GM21619 (cell line): Measurements from ENCODE around the gene IL17C.
A peak's percentile ranks its signal among the peaks of the same experiment; 100 is the strongest.

Source experiments
- ATAC-seq: cut with Tn5 transposase; IDR thresholded peaks from one replicate; pipeline ENCODE4 v1.9.1; 2021; ENCODE audit not compliant: unreplicated experiment

Gene IL17C

DNA sequence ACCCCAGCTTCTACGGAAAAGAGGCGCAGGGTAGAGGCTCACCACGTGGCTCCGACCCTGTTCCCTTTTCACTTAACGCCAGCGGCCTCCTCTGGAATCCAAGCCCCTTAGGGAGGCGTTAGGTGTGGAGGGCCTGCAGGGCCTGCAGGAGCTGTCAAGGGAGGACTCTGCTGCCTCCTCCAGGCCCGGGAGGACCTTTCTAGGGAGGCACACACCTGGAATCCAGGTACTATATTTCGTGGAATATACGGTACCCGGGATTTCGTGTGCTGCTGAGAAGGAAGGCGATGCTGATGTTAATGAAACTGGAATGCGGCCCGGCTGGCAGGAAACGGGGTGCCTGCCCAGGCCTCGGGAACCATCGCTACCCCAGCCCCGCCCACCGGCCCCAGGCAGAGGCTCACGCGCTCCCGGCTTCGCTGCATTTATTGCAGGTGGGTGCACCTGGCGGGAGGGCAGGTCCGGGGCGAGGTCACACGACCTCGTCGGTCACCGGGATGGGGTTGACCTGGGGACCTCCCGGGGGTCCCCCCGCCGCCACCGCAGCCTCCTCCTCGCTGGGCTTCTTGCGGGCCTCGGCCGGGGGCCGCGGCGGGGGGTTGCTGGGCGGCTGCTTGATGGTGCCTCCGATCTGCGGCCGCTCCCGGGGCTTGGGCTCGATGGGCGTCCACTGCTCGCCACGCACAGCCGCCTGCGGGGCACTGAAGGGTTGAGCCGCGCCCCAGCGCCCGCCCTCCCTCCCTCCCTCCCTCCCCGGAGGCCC lies 4.7 kb downstream of the IL17C start:
- ATAC-seq: no peak

DNA sequence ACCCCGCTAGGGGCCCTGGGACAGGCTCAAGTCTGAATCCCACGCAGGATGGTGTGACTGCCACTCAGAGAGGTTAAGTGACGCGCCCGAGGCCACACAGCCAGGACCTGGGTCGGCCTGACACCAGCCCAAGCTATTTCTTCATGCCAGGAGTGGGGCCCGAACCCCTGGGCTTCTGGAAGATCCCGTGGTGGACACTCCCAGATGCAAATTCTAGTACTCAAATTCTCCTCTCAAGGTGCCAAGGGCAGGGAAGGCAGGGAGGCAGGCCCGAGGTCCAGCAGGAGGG lies 5.2 kb downstream of the IL17C start:
- ATAC-seq: no peak

DNA sequence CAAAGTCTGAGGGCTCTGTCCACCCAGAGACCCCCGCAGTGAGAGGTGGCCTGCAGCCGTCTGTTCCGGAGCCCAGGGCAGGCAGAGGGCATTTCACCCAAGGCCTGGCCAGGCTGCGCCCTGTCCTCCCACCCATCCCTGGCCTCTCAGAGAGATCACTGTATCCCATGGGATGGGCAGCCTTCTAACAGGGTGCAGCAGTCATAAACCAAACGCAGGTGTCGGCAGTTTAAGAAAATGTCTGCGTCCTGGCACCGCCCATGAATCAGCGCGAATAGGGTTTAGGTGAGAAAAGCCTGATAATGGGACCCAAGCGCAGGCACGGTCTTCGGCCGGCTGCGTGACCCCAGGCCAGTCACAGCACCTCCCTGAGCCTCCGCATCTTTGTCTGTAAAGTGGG lies 7.1 kb downstream of the IL17C start:
- no peak for ATAC-seq

DNA sequence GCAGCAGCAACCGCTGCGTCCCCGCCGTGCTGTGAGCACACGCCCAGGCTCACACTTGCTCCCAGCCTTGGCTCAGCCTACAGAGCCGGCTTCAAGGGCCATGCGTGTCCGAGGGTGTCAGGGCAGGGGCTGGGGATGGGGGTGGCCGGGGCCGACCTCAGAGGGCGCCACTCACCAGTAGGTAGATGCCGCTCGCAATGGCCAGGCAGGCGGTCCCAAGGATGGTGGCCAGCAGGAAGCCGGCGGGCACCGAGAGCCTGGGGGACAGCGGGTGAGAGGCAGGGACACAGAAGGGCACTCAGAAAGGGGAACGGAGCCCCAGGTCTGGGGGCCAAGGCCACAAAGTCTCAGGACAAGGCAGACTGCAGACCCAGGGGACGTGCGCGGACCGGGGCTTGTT lies 7.6 kb downstream of the IL17C start:
- ATAC-seq: no peak

DNA sequence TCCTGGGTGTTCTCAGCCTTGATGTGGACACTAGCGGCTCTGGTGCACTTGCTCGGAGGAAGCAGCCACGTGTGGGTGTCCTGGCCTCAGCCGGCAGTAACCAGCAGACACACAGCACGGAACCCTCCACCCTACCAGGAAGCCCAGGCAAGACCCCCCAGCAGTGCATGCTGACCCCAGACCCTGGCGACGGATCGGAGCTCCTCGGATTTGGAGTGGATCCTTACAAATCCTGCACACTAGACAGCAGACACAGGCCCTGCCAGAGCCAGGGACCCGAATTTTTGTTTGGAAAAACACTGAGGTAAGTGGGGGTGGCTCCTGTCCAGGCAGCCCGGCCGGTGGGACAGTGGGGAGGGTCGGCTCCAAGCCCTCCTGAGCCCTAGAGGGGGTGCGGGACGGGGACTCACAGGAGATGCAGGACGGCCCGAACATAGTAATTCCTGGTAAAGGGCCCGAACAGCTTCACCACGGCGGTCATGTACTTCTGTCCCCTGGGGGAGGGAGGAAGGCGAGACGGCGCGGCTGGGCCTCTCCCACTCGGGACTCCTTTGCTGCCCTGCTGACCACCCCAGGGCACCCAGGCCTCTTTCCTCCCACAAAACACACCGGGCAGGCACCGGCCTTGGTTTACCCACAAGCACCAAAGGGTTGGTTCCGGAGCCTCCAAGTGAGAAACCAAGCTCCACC lies 8.1 kb downstream of the IL17C start:
- ATAC-seq: no peak

DNA sequence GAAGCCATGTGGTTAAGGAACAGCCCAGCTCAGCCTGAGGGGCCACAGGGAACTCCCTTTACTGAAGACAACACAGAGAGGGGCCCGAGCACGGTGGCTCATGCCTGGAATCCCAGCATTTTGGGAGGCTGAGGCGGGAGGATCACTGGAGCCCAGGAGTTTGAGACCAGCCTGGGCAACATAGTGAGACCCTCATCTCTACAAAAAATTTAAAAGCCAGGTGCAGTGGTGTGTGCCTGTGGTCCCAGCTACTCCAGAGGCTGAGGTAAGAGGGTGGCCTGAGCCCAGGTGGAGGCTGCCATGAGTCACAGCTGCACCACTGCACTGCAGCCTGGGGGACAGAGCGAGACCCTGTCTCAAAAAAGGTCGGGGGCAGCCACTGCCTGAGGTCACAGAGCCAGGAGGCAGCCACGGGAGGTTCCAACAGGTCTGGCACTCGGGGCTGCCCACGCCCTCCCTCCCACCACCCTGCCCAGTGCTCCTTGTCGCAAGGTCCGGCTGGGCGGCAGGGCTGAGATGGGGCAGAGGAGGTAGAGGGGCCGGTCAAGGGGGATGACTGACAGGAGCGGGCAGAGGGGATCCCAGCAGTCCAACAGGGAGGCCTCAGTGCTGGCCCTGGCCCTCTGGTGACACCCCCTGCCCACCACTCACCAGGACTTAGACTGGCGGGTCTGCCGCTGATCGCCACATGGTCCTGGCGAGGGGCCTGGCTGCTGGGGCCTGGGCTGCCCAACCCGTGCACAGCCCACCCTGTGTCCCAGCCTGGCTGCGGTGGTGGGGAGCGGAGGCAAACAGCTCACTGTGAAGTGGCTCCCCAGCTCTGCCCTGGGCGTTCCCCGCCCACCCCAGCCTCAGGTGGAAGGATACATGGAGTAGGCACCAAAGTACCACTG lies 9.1 kb downstream of the IL17C start:
- ATAC-seq: no peak

DNA sequence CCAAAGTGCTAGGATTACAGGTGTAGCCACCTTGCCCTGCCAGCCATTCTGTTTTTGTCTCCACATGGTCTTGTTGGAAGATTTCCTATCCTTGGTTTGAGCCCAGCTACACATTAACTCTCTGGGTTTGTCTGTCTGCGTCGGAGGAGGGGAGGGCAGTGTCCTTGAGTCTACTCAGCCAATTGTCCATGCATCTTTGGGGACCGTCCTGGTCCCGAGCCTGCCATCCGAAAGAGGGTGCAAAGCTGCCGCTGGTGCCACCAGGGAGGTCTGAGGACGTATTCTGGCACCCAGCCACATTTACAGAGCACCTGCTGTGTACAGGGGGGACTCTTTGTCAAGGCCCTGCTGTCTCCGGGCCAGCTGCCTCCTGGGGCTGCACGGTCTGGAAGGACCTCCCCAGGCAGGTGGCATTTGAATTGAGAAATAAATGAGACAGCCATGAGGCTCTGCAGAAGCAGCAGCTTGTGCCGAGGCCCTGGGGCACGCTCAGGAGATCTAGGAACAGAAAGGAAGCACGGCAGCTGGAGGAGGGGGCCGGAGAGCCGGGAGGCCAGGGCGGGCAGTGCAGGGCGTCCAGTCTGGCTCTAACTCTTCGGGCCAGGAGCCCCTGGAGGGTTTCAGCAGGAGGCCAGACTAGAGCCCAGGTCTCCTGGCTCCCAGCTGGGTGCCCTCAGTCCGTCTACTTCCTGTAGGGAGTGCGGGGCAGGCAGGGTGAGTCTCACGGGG lies 11.0 kb downstream of the IL17C start:
- no peak for ATAC-seq

DNA sequence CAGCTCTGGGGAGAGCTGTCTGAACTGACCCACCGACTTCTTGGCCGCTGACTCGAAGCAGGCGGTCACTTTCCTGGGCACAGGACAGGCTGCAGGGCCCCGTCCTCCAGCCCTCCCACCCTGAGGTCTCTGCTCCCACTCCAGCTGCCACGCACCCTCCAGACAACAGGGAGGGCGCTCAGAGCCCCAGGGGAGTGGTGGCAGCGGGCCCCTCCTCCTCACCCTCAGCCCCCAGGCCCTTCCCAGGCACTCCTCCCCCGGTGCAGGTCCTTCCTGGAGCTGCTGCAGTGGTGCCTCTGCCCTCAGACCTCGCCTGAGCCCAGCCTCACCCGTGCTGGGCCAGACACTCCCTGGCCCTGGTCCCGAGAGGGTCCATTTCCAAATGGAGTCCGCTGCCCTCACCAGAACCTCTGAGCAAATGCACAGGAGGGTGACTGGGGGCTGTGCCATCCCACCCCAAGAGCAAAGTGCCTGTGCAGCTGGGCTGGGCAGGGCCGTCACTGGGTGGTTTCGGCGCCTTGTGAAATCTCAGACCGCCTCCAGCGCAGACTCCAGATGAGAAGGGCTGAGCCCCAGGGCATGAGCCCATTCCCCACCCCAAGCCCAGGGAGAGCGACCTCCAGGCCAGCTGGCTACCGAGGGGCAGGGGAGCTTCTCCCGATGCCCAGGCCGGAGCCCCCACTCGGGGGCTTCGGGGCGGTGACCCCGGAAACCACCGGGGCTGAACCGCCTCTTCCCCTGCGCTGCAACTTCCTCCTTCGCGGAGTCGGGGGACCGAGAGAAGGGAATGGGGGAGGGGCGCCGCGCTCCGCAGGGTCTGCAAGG lies 11.8 kb downstream of the IL17C start:
- peak; percentile 9 for ATAC-seq

DNA sequence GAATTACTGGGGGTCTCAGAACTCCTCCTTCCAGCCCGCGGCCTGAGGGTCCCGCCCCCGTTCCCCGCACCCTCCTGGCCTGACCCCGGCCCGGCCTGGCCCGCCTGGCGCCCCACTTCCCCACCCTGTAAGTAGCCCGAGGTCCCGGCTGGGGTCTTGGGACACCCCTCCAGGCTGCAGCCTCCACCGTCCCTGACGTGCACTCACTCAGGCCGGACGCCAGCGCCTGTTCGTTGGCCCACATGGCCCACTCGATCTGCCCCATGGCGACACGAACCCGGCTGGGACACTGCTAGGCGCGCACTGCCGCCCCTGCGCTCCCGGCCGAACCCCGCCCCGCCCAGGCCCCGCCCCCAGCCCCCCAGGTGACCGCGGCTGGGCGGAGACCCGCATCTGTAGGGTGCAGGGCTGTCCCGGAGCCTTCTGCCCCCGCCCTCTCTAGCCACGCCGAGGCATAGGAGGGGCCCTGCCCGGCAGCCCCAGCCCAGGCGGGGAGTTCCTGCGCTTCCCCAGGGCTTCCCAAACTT lies 12.4 kb downstream of the IL17C start, which contains the start of gene CYBA:
TSS of gene CYBA (minus strand) at position 305 of the 527 bp plus-strand sequence. CDS start at position 265, 40 bp downstream.
- peak; percentile 52 for ATAC-seq

DNA sequence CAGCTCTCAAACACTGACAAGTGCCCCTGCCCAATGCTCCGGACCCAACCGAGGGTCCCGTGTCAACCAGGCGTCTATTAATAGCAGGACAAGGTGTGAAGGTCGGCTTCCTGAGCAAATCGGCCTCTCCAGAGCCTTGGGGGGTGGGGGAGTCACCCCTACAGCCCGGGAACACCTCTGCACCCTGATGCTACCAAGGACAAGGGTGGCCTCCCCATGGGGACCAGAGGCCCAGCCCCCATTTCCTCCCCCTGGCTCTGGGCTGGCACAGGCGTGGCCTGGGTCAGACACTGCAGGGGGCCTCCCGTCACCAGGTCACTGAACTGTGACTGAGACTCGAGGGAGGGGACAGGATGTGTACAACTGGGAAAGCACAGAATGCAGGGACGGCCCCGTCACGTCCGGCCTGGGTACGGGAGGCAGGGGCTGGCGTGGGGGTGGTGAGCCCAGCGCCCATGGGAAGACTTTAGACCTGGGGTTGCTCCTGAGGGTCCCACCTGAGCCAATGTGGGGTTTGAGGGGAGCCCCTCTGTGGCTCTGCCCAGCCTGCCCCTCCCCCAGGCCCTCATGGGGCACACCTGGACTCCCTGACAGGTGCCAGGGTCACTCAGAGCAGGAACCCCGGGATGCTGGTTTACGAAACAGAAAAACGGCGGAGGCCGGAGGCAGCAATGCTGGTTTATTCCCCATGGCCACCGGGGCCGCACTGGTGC lies 13.1 kb downstream of the IL17C start:
- peak; percentile 73 for ATAC-seq

DNA sequence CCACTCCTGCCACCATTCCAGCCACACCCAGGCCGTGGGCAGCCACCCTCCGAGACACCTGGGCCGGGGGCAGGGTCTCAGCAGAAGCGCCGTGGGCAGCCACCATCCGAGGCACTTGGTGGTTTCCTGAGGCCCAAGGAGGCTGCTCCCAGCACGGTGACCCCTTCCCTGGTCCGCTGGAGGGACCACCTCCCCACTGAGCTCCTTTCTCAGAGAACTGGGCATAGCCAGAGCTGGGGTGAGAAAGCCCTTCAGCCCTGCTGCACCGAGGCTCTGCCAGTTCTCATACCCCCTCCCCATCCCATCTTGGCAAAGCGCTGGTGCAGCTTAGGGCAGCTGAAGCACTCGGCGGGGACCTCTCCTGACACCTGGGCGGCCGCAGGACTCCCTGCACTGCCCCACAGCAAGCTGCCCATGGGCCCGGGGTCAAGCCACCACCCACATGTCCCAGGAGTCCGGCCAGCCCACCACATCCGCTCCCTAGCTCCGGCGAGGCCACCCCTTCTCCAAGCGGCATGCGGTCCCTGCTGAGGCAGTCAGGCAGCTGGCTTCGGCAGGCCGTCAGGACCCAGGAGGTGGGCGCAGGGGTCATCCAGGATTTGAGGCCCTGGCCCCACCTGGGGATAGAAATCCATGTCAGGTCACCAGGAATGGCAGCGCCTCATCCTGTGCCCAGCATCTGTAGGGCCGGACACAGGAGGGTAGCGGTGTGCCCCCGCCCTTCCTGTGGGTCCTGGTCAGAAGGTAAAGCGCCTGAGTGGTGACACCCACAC lies 13.8 kb downstream of the IL17C start:
- ATAC-seq: peak; percentile 2

DNA sequence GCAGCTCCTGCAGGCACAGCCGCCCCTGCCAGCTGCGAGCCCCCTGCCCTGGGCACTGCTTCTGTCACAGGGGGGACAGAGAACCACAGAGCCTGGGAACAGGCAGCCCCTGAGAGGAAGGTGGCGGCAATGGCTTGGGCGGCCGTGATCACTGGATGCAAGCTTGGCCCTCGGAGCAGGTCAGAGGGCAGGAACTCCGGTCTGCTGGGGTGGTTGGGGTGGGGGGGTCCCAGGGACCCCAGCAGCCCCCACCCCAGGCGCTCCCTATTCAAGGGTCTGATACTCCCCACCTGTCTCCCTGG lies 14.3 kb downstream of the IL17C start:
- ATAC-seq: no peak

DNA sequence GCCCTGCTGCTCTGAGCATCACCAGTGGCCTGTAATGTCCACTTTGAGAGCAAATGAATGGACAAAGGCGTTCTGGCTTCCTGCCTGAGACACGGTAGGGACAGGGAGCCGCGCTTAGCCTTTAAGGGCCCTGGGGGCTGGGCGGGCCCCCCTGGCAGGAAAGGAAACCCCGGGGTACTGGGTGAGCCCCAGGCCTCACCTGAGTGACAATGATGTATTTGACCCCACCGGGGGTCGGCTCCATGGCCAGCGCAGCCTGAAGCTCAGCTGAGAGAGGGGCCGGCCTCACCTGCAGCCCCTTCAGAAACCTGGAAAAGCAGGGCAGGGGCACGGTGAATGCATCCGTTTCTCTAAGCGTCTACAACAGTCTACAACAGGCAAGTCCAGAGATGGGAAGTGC lies 14.7 kb downstream of the IL17C start:
- no peak for ATAC-seq

DNA sequence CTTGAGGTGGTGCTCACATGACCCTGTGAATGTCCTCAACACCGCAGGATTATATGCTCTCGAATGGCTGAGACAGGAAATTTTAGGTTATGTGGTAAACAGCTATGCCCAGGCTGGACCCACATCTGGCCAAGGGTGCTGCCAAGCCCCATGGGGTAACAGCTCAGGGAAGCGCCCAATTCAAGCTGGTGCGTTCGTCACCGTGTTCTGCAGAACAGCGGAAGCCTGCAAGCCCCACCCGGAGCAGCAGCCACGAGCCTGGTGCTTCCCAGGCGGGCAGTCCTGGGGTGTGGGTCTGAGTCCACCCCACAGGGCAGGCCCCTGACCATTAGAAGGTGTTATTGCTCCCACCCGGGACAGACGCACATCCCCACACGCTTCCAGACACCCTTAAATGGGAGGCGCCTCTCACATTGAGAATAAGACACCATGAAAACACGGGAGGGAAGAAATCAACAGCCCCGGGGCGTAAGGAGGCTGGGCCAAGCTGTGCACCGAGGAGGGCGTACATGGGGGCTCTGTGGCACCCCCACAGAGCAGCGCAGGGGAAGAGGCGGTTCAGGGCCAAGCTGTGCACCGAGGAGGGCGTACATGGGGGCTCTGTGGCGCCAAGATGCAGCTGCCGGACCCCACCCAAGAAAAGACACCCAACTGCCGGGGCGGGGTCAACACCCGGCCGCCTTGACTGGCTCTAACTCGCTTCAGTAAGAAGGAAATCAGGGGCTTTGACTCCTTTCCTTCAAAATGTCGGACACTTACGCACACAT lies 15.4 kb downstream of the IL17C start:
- ATAC-seq: no peak

DNA sequence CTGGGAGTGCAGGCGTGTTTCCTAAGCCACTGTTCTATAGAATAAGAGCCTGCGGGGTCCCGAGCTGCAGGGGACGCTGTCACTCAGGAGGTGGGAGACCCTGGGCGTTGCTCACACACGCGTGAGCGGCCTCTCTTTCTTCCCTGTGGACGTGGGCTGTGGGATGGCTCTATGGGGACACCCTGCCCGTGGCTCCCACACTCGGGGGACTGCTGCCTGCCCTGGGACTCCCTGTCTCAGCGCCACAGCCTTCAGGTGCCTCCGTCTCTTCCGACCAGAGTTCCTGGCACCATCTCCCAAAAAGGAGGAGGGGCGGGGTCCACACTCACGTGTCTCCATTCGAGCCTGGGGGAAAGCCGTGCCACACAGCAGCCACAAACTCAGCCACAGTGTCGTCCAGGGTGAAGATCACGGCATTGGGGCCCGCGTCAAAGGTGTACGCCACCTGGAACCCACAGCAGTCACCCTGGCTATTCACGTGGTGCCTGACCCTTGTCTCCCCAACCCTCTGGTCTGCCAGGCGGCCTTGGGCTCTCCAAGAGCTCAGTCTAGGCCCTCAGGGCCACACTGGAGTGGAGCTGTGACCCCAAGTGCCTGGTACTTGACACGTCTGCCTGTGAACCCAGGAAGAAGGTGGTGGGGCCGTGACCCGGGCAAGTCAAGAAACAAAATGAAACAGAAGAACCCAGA lies 16.1 kb downstream of the IL17C start:
- ATAC-seq: no peak

DNA sequence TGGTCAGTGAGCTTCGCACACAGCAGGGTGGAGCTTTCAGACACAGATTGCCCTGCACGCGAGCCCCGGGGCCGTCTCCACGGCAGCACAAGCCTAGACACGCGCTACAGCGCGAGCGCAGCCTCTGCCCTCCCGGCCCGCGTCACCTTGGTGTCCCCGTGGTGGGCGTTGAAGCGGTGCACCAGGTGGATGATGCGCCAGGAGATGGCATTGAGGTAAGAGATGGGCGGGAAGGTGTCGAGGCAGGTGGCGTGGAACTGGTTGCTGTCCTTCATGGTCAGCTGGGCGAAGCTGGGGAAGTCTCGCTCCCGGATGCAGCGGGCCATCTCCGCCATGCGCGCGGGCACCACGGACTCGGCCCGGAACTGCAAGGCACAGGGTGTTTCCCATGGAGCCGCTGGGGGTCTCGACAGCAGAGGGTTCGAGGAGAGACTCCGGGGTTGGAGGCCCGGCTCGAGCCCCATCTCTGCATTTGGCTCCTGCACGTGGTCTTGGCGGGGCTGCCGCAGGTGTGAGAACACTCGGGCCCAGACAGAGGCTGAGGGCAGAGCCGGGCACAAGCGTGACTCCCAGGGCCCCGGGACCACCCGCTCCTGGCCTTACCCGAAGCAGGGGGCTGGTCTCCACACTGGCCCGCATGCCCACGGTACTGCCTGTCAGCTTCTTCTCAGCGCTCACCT lies 16.8 kb downstream of the IL17C start:
- ATAC-seq: no peak

DNA sequence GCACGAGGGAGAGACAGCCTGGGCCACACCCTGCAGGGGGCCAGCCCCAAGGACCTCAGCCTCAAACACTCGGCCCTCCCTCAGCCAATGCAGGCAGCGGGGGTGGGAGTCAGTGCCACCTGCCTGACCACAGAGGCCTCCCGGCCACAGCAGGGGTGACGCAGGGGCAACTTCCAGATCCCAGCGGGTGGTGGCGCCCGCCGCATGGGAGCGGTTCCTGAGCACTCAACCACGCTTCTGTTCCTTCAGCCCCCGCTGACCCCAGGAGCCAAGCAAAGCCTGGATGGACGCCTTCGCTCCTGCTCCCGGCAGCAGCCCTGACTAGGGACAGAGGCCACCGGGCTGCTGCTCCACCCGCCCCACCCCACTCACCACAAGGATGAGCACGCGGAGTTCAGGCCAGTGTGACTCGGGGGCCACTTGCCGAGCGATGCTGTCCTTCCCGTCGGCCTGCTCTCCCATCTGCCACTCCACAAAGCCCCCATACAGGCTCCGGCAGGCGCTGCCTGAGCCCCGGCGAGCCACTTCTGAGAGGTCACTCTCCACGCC lies 17.4 kb downstream of the IL17C start:
- no peak for ATAC-seq
